GM18498 (cell line): ENCODE measurements around the gene KPTN.
A peak's percentile ranks its signal among the peaks of the same experiment; 100 is the strongest.

Source experiments
- ATAC-seq: cut with Tn5 transposase; IDR thresholded peaks from one replicate; pipeline ENCODE4 v1.9.1; 2021; ENCODE audit warnings: mild to moderate bottlenecking, moderate library complexity; ENCODE audit not compliant: unreplicated experiment

The KPTN gene

DNA sequence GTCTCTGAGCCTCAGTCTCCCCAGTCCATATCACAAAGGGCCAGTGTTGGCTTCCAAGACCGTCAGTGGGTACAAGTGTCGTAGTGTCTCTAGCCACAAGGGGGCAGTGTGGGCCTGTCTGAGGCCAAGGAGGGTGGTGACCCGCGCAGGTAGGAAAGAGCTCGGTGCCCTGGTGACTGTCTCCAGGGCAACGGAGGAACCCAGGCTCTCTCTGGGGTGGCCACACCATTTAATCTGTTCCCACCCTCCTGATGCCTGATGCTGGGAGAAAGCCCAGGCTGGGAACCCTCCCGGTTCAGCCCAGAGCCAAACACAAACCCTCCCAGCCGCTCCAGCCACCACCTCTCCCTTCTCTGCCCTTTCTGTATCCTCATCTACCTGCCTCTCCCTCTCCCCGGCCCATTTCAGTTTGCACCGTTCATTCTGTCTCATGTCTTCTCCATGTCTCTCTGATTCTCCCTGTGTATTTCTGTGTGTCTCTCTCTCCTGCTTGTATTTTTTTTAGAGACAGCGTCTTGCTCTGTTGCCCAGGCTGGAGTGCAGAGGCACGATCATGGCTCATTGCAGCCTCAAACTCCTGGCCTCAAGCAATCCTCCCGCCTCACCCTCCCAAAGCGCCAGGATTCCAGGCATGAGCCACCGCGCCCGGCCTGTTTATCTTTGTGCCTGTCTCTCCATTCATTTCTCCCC is 47.2 kb downstream of the KPTN start:
- peak; percentile 56 for ATAC-seq

DNA sequence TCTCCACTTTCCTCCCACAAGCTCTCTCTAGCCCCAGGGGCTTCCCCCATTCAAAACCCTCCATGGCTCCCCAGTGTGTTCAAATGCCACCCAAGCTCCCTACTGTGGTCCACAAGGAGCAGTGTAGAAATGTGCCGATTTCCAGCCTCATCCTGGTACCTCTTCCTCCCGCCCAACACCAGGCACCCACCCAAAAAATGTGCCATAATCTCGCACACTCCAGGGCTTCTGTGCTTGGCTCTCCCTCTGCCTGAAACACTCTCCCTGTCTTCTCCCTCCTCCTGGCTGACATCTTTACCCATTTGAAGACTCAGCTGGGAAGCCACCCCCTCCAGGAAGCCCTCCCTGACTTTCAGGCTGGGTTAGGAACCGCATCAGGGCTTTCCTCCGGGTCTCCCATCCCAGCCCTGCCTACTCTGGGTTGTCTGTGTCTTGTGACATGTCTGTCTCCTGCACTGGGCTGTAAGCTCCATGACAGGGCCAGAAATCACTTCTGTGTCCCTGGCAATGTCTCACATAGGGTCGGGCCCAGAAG is 48.1 kb downstream of the KPTN start:
- ATAC-seq = no peak

DNA sequence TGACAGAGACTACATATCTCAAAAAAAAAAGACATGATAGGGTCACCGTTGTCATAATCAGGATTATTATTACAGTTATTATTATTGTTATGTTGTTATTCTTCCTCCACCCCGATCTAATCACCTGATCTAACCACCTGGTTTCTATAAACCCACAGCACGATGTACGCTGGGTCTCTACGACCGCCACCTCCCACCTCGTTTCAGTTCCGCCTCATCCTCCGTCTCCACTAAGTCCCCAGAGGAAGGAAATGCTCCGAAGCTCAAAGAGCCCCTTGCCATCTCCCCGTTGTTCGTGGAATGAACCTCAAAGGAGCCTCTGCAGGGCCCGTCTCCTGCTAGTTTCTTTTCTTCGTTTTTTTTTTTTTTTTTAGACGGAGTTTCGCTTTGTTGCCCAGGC is 48.8 kb downstream of the KPTN start:
- no peak for ATAC-seq

DNA sequence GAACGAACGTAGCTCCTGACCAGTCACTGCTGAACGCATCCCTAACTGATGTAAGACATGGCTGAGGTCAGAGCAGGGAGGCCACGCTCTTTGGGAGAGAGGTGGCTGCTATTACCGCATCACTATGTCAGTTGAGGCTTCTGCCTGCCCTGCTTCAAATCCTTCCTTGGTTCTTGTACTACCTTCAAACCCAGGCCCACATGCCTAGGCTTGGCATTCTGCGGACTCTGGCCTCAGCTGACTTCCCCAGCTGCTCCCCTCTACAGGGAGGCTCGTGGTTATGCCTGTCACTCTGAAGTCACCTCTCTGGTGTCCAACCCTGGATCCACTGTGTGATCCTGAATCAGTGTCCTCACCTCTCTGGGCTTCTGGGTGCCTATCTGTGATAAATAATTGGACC is 49.9 kb downstream of the KPTN start:
- ATAC-seq = no peak

DNA sequence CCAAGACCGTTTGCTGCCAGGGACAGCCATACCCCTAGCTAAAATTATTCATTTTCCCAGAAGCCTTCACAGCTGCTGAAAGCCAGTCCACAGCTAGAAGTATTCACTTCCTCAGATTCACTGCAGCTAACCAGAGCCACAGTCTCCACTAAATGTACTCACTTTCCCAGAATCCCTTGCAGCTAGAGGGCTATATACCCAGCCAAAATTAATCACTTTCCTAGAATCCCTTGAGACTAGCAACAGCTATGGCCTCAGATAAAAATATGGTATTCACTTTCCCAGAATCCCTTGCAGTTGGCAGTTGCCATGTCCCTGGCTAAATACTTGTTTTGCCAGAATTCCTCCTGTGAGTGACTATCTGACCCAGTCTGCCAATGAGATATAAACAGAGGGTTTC is 50.9 kb downstream of the KPTN start:
- no peak for ATAC-seq

DNA sequence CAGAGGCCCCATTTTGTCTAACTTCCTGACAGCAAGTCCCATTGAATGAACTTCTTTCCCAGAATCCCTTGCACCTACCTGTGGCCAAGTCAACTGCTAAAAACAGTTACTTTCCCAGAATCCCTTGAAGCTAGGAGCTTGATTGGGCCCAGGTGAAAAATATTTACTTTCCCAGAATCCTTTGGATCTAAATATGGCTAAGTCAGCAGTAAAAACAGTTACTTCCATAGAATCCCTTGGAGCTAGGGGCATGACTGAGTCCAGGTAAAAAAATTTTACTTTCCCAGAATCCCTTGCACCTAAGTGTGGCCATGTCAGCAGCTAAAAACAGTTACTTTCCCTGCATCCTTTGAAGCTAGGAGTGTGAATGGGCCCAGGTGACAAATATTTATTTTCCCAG is 51.5 kb downstream of the KPTN start:
- ATAC-seq = no peak

DNA sequence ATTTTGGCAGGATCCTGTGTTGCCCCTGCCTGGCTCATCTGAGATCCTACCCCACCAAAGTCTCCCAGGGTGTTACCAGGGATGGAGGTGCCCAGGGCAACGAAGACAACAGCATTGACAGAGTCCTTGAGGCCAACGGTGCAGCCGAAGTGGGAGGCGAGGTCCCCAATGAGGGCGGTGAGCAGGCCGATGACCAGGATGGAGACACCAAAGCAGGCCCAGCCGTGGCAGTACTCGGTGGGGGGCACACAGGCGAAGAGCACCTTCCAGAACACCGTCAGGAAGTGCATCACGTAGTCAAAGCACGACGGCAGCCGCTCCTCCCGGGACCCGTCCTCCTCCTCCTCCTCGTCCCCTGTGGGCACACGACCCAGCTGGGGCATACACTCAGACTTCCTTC is 51.9 kb downstream of the KPTN start:
- ATAC-seq = no peak

DNA sequence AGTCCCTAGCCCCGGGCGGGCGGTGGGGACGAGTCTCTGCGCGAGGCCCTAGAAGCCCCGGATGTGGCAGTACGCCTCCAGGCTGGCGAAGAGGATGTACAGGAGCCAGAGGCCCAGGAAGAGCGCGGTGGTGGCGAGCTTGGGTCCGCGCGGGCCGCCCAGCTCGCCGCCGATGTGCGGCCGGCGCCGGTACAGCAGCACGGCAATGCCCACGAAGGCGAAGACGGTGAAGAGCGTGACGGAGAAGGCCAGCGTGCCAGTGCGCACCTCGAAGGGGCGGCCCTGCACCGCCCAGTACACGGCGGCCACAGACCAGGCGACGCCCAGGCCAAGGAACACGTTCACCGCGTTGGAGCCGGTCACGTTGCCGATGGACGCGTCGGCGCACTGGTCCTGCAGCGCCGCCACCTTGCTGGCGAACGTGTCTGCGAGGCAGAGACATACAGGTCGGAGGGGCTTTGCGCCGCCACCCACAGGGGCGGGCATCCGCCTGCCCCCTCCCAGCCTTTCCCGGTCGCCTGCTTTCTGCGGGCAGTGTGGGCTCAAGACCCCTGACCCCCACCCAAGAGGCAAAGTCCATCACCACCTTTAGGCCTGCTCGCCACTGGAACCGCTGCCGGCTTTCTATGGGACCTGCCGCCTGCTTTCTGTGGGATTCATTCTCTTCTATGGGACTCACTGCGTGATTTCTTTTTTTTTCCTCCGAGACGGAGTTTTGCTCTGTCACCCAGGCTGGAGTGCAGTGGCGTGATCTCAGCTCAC is 53.8 kb downstream of the KPTN start:
- no peak for ATAC-seq

DNA sequence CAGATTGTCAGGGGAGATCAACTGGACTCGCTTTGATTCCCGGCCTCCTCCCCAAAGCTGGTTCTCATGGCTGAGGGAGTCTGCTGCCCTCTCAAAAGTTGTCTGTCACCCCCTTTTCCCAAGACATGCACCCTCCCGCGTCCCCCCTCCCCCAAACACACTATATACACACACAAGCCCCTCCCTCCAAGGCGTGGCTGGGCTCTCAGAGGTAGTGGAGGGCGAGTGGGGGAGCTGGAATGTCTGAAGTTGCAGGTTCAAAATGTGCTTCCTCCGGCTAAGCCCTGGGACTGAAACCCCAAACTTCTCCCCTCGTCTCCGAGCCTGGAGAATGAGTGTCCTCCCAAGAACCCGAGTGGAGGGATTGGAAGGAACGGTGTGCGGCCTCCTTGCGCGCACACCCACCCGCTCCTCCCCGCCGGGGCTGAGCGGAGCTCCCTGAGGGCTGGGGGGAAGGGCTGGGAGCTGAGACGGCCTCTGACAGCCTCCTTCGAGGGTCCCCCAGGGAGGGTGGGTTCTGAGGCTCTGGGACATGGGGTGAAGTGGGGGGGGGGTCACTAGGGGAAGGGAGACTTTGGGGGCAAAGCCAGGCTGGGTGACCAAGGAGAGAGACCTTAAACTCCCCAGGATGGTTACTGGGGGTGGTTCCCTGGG is 54.8 kb downstream of the KPTN start:
- ATAC-seq = no peak

DNA sequence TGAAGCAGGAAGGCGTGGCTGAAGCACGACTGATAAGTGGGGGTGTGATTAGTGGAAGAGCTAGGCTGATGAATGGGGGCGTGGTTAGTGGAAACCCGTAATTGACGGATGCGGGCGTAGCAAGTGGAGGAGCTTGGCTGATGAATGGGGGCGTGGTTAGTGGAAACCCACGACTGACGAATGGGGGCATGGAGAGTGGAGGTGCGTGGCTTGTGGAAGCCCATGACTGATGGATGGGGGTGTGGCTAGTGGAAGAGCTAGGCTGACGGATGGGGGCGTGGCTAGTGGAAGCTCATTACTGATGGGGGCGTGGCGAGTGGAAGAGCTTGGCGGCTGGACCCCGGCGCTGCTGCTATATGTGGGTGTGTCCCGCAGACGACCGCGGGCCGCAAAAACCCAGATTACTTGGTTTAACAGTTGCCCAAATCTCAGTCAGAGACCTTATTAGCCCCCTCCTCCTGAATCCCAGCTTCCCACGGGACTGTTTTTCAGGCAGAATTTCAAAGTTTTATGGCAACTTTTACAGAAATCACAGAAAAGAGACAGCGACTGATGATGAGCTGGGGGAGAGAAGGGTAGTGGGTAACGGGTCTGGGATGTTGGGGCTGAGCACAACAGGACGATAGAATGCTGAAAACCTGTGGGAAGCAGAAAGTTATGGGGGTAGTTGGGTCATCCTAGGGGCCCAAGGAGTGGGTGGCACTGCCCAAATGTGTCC is 55.7 kb downstream of the KPTN start:
- no peak for ATAC-seq

DNA sequence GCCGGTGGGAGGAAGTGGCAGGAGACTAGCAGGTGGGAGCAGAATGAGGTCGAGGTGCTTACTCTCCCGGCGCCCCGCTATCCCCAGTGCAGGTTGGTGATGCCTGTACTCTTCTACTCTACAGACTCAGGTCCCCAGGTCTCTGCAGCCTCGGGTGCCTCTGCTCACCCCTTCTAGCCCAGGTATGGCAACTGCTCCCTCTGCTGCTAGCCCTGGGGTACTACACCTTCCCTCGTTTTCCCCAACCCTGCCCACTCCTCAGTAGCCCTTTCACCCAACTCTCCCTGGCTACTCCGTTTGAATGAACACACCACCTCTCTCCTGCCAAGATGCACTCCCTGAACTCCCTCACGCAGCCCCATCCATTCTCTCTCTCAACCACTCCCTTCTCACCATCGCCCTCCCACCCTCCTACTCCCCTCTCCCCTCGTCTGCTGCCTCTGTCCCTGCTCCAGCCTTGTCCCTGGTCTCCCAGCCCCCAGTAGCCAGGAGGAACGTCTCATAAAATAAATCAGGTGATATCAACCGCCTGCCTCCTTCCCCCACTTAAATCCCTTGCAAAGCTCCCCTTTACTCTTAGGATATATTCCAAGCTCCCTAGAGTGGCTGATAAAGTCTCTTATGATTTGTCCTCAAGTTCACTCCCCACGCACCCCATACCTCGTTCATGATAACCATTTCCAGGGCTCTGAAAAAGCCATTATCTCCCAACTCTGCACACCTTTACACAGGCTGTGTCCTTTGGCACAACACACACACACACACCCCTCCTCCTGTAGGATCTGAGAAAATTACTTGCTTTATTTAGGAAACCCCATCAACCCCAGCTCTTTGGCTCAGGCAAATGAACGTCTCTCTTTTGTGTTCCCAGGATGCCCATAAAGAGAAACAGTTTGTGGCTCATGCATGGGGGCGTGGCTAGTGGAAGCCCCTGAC is 56.5 kb downstream of the KPTN start:
- ATAC-seq = no peak
